ENCODE data around the gene ELF3.
"Not testable (repeated sequence)": the region's sequence is repeated elsewhere in the genome, so short reads cannot be mapped to it uniquely, and the experiment has no call there.

ELF3 gene

GRCh38 chr1:202036595-202037387 lies 26.4 kb downstream of the ELF3 start:
- no peak for DNase-seq

GRCh38 chr1:202037706-202038296 lies 27.4 kb downstream of the ELF3 start:
- no peak for DNase-seq

GRCh38 chr1:202038688-202039346 lies 28.4 kb downstream of the ELF3 start:
- DNase-seq = no peak

- DNase-seq = no peak
Measured at GRCh38 chr1:202045705-202046104, 35.3 kb downstream of the ELF3 start.

- no peak for DNase-seq
Measured at GRCh38 chr1:202046227-202046626, 35.8 kb downstream of the ELF3 start.

GRCh38 chr1:202046748-202047708 lies 36.6 kb downstream of the ELF3 start:
- DNase-seq = no peak

- no peak for DNase-seq
Measured at GRCh38 chr1:202047977-202048376, 37.6 kb downstream of the ELF3 start.

GRCh38 chr1:202049129-202049528 lies 38.7 kb downstream of the ELF3 start:
- DNase-seq = no peak

GRCh38 chr1:202054094-202054493 lies 43.7 kb downstream of the ELF3 start:
- no peak for DNase-seq

- not testable (repeated sequence) for DNase-seq
Measured at GRCh38 chr1:202054673-202055072, 44.3 kb downstream of the ELF3 start.

- DNase-seq = no peak
Measured at GRCh38 chr1:202056644-202057334, 46.4 kb downstream of the ELF3 start.

- not testable (repeated sequence) for DNase-seq
Measured at GRCh38 chr1:202057335-202057704, 46.9 kb downstream of the ELF3 start.

GRCh38 chr1:202058001-202058908 lies 47.9 kb downstream of the ELF3 start:
- no peak for DNase-seq

GRCh38 chr1:202061055-202061454 lies 50.7 kb downstream of the ELF3 start:
- no peak for DNase-seq

- DNase-seq = not testable (repeated sequence)
Measured at GRCh38 chr1:202061787-202062186, 51.4 kb downstream of the ELF3 start.

- DNase-seq = not testable (repeated sequence)
Measured at GRCh38 chr1:202062636-202063035, 52.2 kb downstream of the ELF3 start.

GRCh38 chr1:202063093-202063492 lies 52.7 kb downstream of the ELF3 start:
- DNase-seq = no peak

GRCh38 chr1:202064889-202065312 lies 54.5 kb downstream of the ELF3 start:
- DNase-seq = not testable (repeated sequence)
